Forelimb muscle (tissue), 1 donor: Measurements from ENCODE around the gene RNF157. TPM values are rescaled to one million over a fixed set of nuclear protein-coding genes. Genes with fewer than 3 reads are reported as not detected.
"Not testable (repeated sequence)": the region's sequence is repeated elsewhere in the genome, so short reads cannot be mapped to it uniquely, and the experiment has no call there.

ENCODE experiments used
- DNase-seq: peaks from one replicate; pipeline ENCODE4 v3.0.0-alpha.2; 2013; ENCODE audit warnings: low read depth
- polyA plus RNA-seq: library from polyadenylated mRNA; unstranded; fragments of 120-200 nt; gene quantifications from one replicate; pipeline ENCODE4 v1.2.1, GENCODE V29; 2013; ENCODE audit not compliant: insufficient read length

RNF157 gene
- polyA plus RNA-seq, 1 donor = 12.1 TPM

- DNase-seq = no peak
These were observed 30.7 kb upstream of the RNF157 start for GRCh38 chr17:76270770-76271668.

DNA sequence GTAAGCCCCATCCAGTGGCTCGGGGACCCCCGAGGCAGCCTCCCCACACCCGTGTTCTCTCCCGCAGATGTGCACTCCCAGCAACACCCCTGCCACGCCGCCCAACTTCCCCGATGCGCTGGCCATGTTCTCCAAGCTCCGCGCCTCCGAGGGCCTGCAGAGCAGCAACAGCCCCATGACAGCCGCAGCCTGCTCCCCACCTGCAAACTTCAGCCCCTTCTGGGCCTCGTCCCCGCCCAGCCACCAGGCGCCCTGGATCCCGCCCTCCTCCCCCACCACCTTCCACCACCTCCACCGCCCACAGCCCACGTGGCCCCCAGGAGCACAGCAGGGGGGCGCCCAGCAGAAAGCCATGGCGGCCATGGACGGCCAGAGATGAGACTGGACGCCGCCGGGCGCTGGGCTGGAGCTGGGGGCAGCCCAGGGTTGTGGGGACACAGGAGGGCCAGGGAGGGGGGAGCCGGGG lies 29.9 kb upstream of the RNF157 start:
- DNase-seq = no peak

- DNase-seq = no peak
These were observed 29.0 kb upstream of the RNF157 start for GRCh38 chr17:76268991-76269981.

GRCh38 chr17:76268015-76268749 lies 27.9 kb upstream of the RNF157 start:
- no peak for DNase-seq

GRCh38 chr17:76267581-76268001 lies 27.3 kb upstream of the RNF157 start:
- DNase-seq = not testable (repeated sequence)

- DNase-seq = no peak
These were observed 26.8 kb upstream of the RNF157 start for GRCh38 chr17:76267051-76267576.

DNA sequence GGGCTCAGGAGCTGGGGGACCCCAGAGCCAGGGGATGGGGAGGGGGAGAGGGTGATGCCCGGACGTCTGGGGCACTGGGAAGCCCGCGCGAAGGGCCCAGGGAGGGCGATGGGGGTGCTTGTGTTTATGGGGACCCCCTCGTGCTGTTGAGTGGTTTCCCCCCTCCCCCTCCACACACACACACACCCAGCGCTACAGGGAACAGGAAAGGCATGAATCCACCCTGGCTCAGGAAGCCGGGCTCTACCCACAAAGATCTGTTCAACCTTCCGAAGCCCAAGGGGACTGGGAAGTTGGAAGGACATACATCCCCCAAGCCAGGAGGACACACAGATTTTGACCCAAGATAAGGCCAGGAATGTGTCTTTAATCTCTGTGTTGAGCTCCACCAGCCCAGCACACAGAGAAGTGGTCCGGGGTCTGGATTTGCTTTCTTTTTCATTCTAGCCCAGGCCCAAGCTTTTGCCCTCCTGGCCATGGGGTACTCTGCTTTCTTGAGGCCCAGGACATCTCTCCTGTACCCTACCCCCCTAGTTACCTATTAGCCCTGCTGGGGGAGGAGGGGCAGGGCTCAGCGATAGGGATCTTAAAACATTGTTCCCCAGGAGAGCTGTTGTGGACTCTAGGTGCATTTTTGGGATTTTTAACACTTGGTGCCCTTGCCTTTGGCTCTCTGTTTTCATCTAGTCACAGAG lies 26.1 kb upstream of the RNF157 start:
- no peak for DNase-seq

GRCh38 chr17:76265624-76266243 lies 25.4 kb upstream of the RNF157 start:
- DNase-seq = no peak

- peak; percentile 92 for DNase-seq
These were observed 24.7 kb upstream of the RNF157 start, which contains the start of gene UBALD2 for GRCh38 chr17:76264755-76265623. Gene UBALD2, plus strand, starts transcription at chr17:76265348. Its CDS starts 158 bp downstream, at chr17:76265506.

- DNase-seq = no peak
These were observed 24.1 kb upstream of the RNF157 start for GRCh38 chr17:76264425-76264754.

DNA sequence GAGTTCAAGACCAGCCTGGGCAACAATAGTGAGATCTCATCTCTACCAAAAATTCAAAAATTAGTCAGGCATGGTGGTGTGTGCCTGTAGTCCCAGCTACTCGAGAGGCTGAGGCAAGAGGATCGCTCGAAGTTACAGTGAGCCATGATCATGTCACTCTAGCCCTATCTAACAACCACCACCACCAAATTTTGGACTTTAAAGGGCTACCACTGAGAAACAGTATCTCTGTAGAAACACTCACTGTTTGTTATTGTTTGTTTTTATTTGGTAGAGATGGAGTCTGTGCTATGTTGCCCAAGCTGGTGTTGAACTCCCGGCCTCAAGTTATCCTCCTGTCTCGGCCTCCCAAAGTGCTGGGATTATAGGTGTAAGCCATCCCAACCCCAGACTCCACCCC lies 23.6 kb upstream of the RNF157 start:
- DNase-seq = no peak

DNA sequence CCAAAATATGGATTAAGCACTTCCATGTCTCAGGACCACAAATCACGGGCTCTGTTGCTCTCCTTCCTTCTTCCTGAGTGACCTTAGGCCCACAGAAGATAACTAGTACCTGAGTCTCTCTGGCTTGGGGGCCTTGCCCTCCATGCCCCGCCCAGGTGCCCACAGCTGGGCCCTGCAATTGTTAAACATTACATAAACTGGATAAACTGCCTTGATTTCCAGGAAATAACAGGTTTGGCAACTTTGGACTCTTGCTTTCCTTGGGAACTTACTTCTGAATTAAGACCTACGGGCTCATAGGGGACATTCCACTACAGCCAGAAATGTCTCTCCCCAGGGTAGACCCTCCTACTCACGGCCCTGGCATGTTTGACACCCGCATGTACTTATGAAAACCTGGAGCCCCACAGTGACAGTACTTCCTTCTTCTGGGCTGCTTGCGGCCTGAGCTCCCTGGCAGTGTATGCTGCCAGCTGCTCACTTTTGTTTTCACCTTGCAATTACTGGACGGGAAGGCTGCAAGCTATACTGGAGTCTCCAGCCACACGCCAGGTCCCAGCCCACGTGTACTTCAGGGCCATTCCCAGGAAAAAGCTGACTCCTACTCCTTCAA lies 22.5 kb upstream of the RNF157 start:
- no peak for DNase-seq

- DNase-seq = no peak
These were observed 21.3 kb upstream of the RNF157 start for GRCh38 chr17:76261421-76262215.

DNA sequence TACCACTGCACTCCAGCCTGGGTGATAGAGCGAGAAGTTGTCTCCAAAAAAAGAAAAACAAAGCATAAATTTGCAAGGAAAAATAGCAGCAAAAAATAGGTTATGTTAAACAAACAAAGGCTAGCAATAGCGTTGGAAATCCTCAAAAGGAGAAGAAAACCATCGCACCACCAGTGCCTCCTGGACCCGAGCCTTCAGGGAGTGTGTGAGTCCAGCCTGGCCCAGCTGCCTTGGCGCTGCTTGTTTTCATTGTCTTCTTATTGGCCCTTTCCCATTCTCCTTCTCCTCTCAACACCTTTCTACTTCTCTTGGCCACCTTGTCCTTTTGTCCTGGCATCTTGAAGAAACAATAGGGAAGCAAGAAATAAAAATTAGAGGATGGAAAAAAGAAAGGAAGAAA lies 20.4 kb upstream of the RNF157 start:
- no peak for DNase-seq

GRCh38 chr17:76260220-76260619 lies 19.9 kb upstream of the RNF157 start:
- no peak for DNase-seq

GRCh38 chr17:76256430-76257050 lies 16.2 kb upstream of the RNF157 start:
- not testable (repeated sequence) for DNase-seq

DNA sequence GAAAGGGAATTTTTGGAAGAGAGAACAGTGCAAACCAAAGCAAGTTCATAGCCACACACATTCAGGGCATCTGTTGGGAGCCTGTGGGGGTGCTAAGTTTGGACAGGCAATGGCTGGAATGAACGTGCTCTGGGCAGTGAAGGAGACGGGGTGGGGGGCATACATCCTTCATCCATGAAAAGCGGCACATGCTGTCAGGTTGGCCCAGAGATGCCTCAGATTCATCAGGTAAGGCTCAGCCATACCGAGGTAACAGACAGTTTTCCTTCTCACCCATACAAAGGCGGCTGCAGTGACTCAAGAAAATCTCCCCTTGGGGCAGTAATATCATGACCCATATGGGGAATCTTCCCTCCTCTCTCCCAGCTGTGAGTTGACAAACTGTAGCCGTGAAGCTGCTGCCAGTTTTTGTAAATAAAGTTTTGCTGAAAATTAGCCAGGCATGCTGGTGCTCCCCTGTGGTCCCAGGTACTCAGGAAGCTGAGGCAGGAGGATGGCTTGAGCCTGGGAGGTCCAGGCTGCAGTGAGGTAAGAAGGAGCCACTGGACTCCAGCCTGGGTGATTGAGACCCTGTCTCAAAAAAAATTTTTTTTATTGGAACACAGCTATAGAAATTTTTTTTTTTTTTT lies 15.6 kb upstream of the RNF157 start:
- no peak for DNase-seq
